HCT116 (cell line): Measurements from ENCODE around the gene HELT. TPM values are rescaled to one million over a fixed set of nuclear protein-coding genes. Genes with fewer than 3 reads are reported as not detected.

Experiments used
- ATAC-seq: fragments of 200-7000 bp; cut with Tn5 transposase; 2 replicates; pipeline ENCODE4 v1.9.1; 2020; ENCODE audit warnings: mild to moderate bottlenecking, moderate library complexity
- BruUV-seq: library from RNA; stranded (reverse); fragments of 400-500 nt; replicated peaks from 2 replicates; lab custom pipeline; 2021; lab: Mats Ljungman, UMichigan
- CTCF ChIA-PET: fragments of 300-600 bp; sonication (Branson Sonifier 250); formaldehyde crosslinking; loops from one replicate; lab custom pipeline; 2021; ENCODE audit warnings: antibody characterized with exemption; lab: Charles Lee
- POLR2A ChIA-PET: fragments of 300-600, 350-600 bp; sonication (Branson Sonifier 250); formaldehyde crosslinking; loops from one replicate; lab custom pipeline; 2021; ENCODE audit warnings: antibody characterized with exemption; lab: Charles Lee
- RAD21 ChIA-PET, 2 experiments: fragments of 300-600 bp; sonication (Branson Sonifier 250); formaldehyde crosslinking; loops; one replicate each; lab custom pipeline; 2023; ENCODE audit warnings: low total read pairs in 2 of 2; ENCODE audit not compliant: uncharacterized antibody in 2 of 2, unreplicated experiment in 2 of 2, low non-redundant PET in 1 of 2; lab: Charles Lee
- DNase-seq: peaks from one replicate; pipeline ENCODE4 v3.0.0-alpha.2; 2010; ENCODE audit warnings: low read depth, low spot score
- H2AFZ ChIP-seq: fragments of 200-600 bp; shearing (Covaris generic), sonication (generic); 2 replicates; pipeline ENCODE4 v1.6.1; 2017; ENCODE audit warnings: low read depth, mixed run types, mixed read lengths, antibody characterized with exemption, low read length; ENCODE audit not compliant: poor library complexity, severe bottlenecking
- H3K27ac ChIP-seq: 2 replicates; pipeline ENCODE4 v1.5.1; 2012; ENCODE audit warnings: low read depth, low read length
- H3K27me3 ChIP-seq: fragments of 200-600 bp; sonication (generic); 2 replicates; pipeline ENCODE4 v1.6.1; 2016; ENCODE audit warnings: mixed run types, low read length, mixed read lengths; ENCODE audit not compliant: insufficient read depth
- H3K36me3 ChIP-seq, 2 experiments: fragments of 200-500 bp in 1 of 2; fragments of 200-600 bp in 1 of 2; sonication (Bioruptor generic) in 1 of 2; sonication (generic) in 1 of 2; 2 replicates each; pipeline versions ENCODE4 v1.5.1 to v1.6.1; 2014 to 2016; ENCODE audit warnings: low read length in 2 of 2, inconsistent platforms in 1 of 2, mixed read lengths in 1 of 2, mixed run types in 1 of 2; ENCODE audit not compliant: insufficient read depth in 2 of 2, control insufficient read depth in 1 of 2
- H3K4me1 ChIP-seq, 2 experiments: fragments of 200-600 bp in 1 of 2; sonication (generic) in 1 of 2; 2 replicates each; pipeline versions ENCODE4 v1.5.1 to v1.6.1; 2012 to 2017; ENCODE audit warnings: low read length in 2 of 2, inconsistent platforms in 1 of 2, mild to moderate bottlenecking in 1 of 2, mixed read lengths in 1 of 2, mixed run types in 1 of 2, moderate library complexity in 1 of 2; ENCODE audit not compliant: insufficient read depth in 2 of 2, control insufficient read depth in 1 of 2
- H3K4me2 ChIP-seq: fragments of 200-600 bp; sonication (generic); 2 replicates; pipeline ENCODE4 v1.6.1; 2017; ENCODE audit warnings: mixed run types, low read length, mixed read lengths
- H3K4me3 ChIP-seq, 2 experiments: fragments of 200-600 bp in 1 of 2; sonication (generic) in 1 of 2; replicated peaks in 1 of 2; 2 replicates each; pipeline ENCODE4 v1.5.1; 2011 to 2016; ENCODE audit warnings: low read length in 2 of 2, control low read depth in 1 of 2, low read depth in 1 of 2, mild to moderate bottlenecking in 1 of 2, mixed read lengths in 1 of 2, mixed run types in 1 of 2
- H3K79me2 ChIP-seq: fragments of 200-600 bp; sonication (generic); 2 replicates; pipeline ENCODE4 v1.6.1; 2017; ENCODE audit warnings: mild to moderate bottlenecking, mixed run types, low read length, moderate library complexity, mixed read lengths; ENCODE audit not compliant: insufficient read depth
- H3K9ac ChIP-seq: fragments of 200-600 bp; sonication (generic); 2 replicates; pipeline ENCODE4 v1.6.1; 2016; ENCODE audit warnings: low read length, mixed read lengths
- H3K9me2 ChIP-seq: fragments of 200-600 bp; sonication (generic), shearing (Covaris generic); 2 replicates; pipeline ENCODE4 v1.6.1; 2017; ENCODE audit warnings: mixed run types, mild to moderate bottlenecking, moderate library complexity; ENCODE audit not compliant: insufficient read depth
- H3K9me3 ChIP-seq, 2 experiments: fragments of 200-500 bp in 1 of 2; fragments of 200-600 bp in 1 of 2; sonication (Bioruptor generic) in 1 of 2; sonication (generic) in 1 of 2; 2 replicates each; pipeline ENCODE4 v1.6.1; 2014 to 2017; ENCODE audit warnings: low read length in 2 of 2, mixed read lengths in 2 of 2, inconsistent platforms in 1 of 2, low read depth in 1 of 2, mild to moderate bottlenecking in 1 of 2, mixed run types in 1 of 2, moderate library complexity in 1 of 2; ENCODE audit not compliant: control insufficient read depth in 1 of 2, insufficient read depth in 1 of 2
- H4K20me1 ChIP-seq: fragments of 200-600 bp; sonication (generic), shearing (Covaris generic); 2 replicates; pipeline ENCODE4 v1.6.1; 2017; ENCODE audit warnings: mixed run types, mild to moderate bottlenecking, moderate library complexity; ENCODE audit not compliant: insufficient read depth
- CBX3 ChIP-seq: IDR thresholded peaks from 2 replicates; pipeline ENCODE4 v1.6.1; 2012; ENCODE audit warnings: low read depth
- ELF1 ChIP-seq: IDR thresholded peaks from 2 replicates; pipeline ENCODE4 v1.6.1; 2012; ENCODE audit warnings: low read depth, borderline replicate concordance
- EZH2phosphoT487 ChIP-seq: fragments of 200-600 bp; IDR thresholded peaks from 2 replicates; pipeline ENCODE4 v1.6.1; 2018; ENCODE audit warnings: antibody characterized with exemption, borderline replicate concordance
- JUND ChIP-seq: IDR thresholded peaks from 2 replicates; pipeline ENCODE4 v1.6.1; 2012
- POLR2A ChIP-seq: IDR thresholded peaks from 2 replicates; pipeline ENCODE4 v1.7.0; 2011; ENCODE audit warnings: borderline replicate concordance; ENCODE audit not compliant: insufficient read depth, insufficient read length; ENCODE audit errors: extremely low read depth
- SRF ChIP-seq: IDR thresholded peaks from 2 replicates; pipeline ENCODE4 v1.6.1; 2012; ENCODE audit warnings: low read depth
- TCF7L2 ChIP-seq: IDR thresholded peaks from 2 replicates; pipeline ENCODE4 v1.7.0; 2011; ENCODE audit warnings: borderline replicate concordance, inconsistent platforms; ENCODE audit not compliant: insufficient read depth, insufficient read length; ENCODE audit errors: extremely low read depth
- ZNF274 ChIP-seq: fragments of 200-500 bp; sonication (Bioruptor generic); IDR thresholded peaks from 2 replicates; pipeline ENCODE4 v1.6.1; 2014; ENCODE audit warnings: mild to moderate bottlenecking, low read depth, low read length, inconsistent platforms
- intact Hi-C: fragments of 100-400 bp; cut with micrococcal nuclease; formaldehyde crosslinking; loops from 2 replicates; pipeline ENCODE4 v1.10.0; 2022
- total RNA-seq: library from RNA; stranded (reverse); gene quantifications from one replicate; pipeline ENCODE4 v1.2.1, GENCODE V29; 2021; ENCODE audit not compliant: unreplicated experiment
- TF ChIP-seq, protein P1 (sequence below): IDR thresholded peaks from 2 replicates; pipeline ENCODE4 v1.6.1; 2012
- TF ChIP-seq, protein P2 (sequence below), 3 experiments: fragments of 200-600 bp in 1 of 3; sonication (generic) in 1 of 3; IDR thresholded peaks in 2 of 3; conservative IDR thresholded peaks in 1 of 3; 2 replicates each; pipeline ENCODE4 v1.5.1; 2012 to 2017; ENCODE audit warnings: low read depth in 2 of 3, low read length in 2 of 3, antibody characterized with exemption in 1 of 3, borderline replicate concordance in 1 of 3, control low read depth in 1 of 3, mild to moderate bottlenecking in 1 of 3, mixed read lengths in 1 of 3, mixed run types in 1 of 3, moderate library complexity in 1 of 3; ENCODE audit not compliant: insufficient read depth in 1 of 3

HELT gene
- total RNA-seq, 1 experiment from 2014 or later: not detected

- ChIA-PET POLR2A (no interaction called here), RAD21 (interaction anchor here in 1 of 2 experiments (0.6 kb wide), 1 partner anchor 572 kb away, joined by 3 read pairs; no protein-coding TSS in a partner anchor), CTCF (interaction anchor here (0.9 to 2.5 kb wide), 5 partner anchors 8 to 161 kb away, joined by 3 to 9 read pairs (median 3); no protein-coding TSS in a partner anchor)
- TF ChIP-seq, protein P1, sequence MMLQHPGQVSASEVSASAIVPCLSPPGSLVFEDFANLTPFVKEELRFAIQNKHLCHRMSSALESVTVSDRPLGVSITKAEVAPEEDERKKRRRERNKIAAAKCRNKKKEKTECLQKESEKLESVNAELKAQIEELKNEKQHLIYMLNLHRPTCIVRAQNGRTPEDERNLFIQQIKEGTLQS: no peak
- TF ChIP-seq, protein P2, sequence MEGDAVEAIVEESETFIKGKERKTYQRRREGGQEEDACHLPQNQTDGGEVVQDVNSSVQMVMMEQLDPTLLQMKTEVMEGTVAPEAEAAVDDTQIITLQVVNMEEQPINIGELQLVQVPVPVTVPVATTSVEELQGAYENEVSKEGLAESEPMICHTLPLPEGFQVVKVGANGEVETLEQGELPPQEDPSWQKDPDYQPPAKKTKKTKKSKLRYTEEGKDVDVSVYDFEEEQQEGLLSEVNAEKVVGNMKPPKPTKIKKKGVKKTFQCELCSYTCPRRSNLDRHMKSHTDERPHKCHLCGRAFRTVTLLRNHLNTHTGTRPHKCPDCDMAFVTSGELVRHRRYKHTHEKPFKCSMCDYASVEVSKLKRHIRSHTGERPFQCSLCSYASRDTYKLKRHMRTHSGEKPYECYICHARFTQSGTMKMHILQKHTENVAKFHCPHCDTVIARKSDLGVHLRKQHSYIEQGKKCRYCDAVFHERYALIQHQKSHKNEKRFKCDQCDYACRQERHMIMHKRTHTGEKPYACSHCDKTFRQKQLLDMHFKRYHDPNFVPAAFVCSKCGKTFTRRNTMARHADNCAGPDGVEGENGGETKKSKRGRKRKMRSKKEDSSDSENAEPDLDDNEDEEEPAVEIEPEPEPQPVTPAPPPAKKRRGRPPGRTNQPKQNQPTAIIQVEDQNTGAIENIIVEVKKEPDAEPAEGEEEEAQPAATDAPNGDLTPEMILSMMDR (IDR thresholded peaks at IDR 0.05 in 2 of 3, conservative IDR thresholded peaks at IDR 0.05 in 1 of 3; ENCODE audit: borderline replicate concordance in 1 of 3, insufficient read depth in 1 of 3, low read depth in 2 of 3, low read length in 2 of 3): no peak
- Histone ChIP-seq H3K27ac (no peak overlapping the region), H3K27me3 (0 out of 2 replicates have a peak, but pooled peaks cover 2% of the 10 kb centered on the region), H3K9me2 (no peaks in the 10 kb centered on the region), H3K4me3 (no peak overlapping the region), H3K79me2 (no peaks in the 10 kb centered on the region), H4K20me1 (no peaks in the 10 kb centered on the region), H3K9ac (no peak overlapping the region), H3K9me3 (no peaks in the 10 kb centered on the region), H2AFZ (no peak overlapping the region), H3K4me1 (no peaks in the 10 kb centered on the region), H3K36me3 (no peaks in the 10 kb centered on the region), H3K4me2 (no peak overlapping the region)
- no TSS peak for BruUV-seq
- intact Hi-C loops: no loop called here
- no peak for ATAC-seq
- no peak for DNase-seq
These were observed 5.2 kb downstream of the HELT start for GRCh38 chr4:185023471-185023870.

GRCh38 chr4:185028625-185029024 lies 10.3 kb downstream of the HELT start:
- POLR2A ChIA-PET: no interaction called here
- Histone ChIP-seq H4K20me1 (no peaks in the 10 kb centered on the region), H3K9ac (no peak overlapping the region), H3K4me2 (no peak overlapping the region), H3K27me3 (peaks cover 6% of the 10 kb centered on the region; the same call in 1 of the 2 replicates), H3K79me2 (no peaks in the 10 kb centered on the region), H3K27ac (no peak overlapping the region), H3K4me3 (no peak overlapping the region), H3K9me2 (no peaks in the 10 kb centered on the region), H3K4me1 (no peaks in the 10 kb centered on the region), H2AFZ (no peak overlapping the region), H3K36me3 (no peaks in the 10 kb centered on the region), H3K9me3 (no peaks in the 10 kb centered on the region)
- no peak for ATAC-seq
- intact Hi-C loops: no loop called here
- CTCF ChIA-PET: no interaction called here
- RAD21 ChIA-PET: interaction anchor here in 1 of 2 experiments (0.6 kb wide), 1 partner anchor 9 kb away, joined by 3 read pairs; no protein-coding TSS in a partner anchor
- no TSS peak for BruUV-seq
- TF ChIP-seq ELF1: no peak
- no peak for TF ChIP-seq ZNF274
- no peak for TF ChIP-seq POLR2A
- no peak for TF ChIP-seq JUND
- no peak for TF ChIP-seq SRF
- TF ChIP-seq TCF7L2: no peak
- TF ChIP-seq, protein P1: no peak
- TF ChIP-seq EZH2phosphoT487: no peak
- no peak for TF ChIP-seq CBX3
- no peak for DNase-seq
